CD4-positive, alpha-beta T cell treated with Interleukin-15 for 4 hours (primary cell): ENCODE measurements around the gene MYMX.
"Not testable (repeated sequence)": the region's sequence is repeated elsewhere in the genome, so short reads cannot be mapped to it uniquely, and the experiment has no call there.

Experiments used
- DNase-seq: peaks from one replicate; pipeline ENCODE4 v3.0.0-alpha.2; 2020; ENCODE audit warnings: low spot score

MYMX gene

DNA sequence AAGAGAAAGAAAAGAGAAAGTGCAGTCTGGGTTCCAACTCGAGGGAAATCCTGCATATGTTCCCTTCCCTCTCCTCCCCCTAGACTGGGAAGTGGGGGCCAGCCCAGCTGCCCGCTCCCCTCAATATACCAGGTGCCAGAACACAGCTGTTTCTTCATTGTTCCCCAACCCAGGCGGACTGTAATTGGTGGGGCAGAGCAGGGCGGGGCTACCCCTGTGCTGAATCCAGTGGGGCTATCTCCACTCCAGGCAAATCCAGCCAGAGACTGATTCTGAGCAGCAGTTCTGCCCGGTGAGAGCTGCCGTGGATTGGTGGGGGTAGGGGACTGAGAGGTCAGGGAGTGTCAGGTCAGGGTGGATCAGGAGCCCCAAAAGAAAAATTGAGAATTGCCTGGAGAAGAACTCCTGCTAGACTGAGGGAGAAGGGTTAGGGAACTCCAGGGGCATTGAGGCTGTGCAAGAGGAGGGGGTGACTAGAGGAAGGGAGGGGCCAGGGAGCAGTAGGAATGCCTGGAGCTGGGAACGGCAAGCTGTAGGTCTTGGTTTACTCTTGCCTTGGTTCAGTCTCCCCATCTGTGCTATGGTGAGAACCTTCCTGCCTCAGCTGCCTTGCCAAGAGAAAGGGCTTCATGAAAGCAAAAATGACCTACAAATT lies at the start of gene MYMX:
Gene MYMX (plus strand): TSS at position 250 of the 655 bp plus-strand sequence. CDS start 546 bp downstream, outside the sequence.
- DNase-seq, result no peak

DNA sequence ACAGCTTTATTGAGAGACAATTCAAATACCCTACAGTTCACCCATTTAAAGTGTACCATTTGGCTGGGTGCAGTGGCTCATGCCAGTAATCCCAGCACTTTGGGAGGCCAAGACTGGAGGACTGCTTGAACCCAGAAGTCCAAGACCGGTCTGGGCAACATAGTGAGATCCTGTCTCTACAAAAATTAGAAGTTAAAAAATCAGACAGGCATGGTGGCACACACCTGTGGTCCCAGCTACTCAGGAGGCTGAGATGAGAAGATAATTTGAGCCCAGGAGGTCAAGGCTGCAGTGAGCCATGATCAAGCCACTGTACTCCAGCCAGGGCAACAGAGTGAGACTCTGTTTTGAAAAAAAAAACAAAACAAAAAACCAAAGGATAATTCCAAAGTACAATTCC lies 49.2 kb upstream of the MYMX start:
- DNase-seq, result no peak

DNA sequence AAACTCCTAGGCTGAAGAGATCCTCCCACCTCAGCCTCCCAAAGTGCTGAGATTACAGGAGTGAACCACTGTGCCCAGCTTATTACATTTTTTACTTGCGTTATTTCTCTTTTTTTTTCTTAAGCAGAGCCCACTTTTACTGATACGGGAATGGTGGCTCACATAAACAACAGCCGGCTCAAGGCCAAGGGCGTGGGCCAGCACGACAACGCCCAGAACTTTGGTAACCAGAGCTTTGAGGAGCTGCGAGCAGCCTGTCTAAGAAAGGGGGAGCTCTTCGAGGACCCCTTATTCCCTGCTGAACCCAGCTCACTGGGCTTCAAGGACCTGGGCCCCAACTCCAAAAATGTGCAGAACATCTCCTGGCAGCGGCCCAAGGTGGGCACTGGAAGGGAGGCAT lies 47.6 kb upstream of the MYMX start:
- DNase-seq, result no peak

DNA sequence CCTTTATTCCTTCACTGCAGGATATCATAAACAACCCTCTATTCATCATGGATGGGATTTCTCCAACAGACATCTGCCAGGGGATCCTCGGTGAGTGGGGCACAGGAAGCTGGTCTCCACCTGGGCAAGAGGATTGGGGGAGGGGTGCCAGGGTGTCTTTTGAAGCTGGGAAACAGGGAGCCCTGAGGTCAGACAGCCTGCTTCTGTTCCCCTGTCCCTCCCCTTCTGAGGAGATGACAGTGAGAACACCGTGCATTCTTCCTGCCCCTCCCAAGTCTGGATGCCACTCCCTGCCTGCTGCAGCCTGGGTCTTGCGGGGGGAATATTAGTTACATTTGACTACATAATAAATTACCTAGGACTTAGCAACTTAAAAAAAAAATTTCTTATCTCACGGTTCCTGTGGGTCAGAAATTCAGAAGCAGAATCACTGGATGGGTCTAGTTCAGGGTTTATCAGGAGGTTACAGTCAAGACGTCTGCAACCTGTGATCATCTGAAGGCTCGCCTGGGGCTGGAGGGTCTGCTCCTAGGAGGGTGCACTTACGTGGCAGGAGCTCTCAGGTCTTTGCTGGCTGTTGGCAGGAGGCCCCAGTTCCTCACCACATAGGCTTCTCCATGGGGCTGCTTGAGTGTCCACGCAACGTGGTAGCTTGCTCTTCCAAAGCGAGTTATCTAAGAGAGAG lies 46.7 kb upstream of the MYMX start:
- DNase-seq, result no peak

DNA sequence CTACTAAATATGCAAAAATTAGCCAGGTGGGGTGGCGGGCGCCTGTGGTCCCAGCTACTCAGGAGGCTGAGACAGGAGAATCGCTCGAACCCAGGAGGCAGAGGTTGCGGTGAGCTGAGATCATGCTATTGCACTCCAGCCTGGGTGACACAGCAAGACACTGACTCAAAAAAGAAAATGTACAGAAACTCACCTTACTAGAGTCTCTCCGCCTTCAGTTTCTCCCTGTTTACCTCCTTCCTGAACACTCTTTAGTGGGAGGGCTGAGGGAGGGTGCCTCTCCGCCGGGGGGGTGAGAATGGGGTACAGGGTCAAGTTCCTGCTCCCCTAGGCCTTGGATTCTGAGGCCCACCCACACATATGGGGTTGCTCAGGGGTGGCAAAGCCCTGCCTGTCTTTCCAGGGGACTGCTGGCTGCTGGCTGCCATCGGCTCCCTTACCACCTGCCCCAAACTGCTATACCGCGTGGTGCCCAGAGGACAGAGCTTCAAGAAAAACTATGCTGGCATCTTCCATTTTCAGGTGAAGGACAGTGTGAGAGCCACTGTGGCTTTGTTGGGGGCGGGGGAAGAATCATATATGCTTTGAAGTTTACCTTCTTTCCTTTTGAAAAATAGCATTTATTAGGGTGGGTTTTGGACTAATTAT lies 44.7 kb upstream of the MYMX start:
- DNase-seq, result no peak

DNA sequence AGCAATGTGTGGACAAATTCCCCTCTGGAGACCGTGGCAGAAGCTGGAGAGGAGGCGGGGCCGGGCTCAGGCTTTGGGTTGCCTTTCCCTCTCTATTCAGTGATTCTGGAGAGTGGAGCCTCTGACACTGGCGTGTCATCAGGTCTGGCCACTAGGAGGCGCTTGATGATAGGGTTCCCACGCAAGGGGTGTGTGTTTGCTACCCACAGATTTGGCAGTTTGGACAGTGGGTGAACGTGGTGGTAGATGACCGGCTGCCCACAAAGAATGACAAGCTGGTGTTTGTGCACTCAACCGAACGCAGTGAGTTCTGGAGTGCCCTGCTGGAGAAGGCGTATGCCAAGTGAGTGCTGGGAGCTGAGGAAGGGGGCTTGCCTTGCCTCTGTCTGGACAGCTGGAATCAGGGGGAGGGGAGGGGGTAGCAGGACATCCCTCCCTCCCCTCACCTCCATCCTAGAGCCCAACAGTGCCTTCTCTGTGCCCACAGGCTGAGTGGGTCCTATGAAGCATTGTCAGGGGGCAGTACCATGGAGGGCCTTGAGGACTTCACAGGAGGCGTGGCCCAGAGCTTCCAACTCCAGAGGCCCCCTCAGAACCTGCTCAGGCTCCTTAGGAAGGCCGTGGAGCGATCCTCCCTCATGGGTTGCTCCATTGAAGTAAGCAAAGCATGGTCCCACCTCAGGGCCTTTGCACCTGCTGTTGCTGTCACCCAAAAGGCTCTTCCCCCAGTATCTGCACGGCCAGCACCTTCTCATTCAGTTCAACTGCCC lies 43.8 kb upstream of the MYMX start:
- peak; percentile 78 for DNase-seq

DNA sequence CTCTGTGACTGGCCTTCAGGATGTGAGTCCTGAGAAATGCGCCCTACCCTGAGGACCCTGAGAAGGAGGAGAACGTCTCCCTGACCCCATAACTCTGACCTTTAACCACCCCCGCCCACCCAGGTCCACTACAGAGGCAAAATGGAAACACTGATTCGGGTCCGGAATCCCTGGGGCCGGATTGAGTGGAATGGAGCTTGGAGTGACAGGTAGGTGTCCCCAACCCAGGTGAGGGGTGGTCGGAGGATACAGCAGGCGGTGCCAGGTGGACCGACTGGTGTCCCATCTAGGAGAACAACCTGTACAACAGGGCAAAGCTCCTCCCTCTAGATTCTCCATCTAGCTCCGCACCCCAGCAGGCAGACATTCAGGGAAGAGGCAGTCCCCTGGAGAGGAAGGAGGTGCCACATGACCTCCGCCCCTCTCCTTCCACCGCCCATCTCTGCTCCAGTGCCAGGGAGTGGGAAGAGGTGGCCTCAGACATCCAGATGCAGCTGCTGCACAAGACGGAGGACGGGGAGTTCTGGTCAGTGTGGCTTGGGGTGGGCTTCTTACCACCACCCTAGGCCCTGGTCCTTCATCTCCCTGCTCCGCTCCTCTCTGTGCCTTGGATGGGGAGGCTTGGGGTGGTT lies 40.5 kb upstream of the MYMX start:
- DNase-seq, result no peak

DNA sequence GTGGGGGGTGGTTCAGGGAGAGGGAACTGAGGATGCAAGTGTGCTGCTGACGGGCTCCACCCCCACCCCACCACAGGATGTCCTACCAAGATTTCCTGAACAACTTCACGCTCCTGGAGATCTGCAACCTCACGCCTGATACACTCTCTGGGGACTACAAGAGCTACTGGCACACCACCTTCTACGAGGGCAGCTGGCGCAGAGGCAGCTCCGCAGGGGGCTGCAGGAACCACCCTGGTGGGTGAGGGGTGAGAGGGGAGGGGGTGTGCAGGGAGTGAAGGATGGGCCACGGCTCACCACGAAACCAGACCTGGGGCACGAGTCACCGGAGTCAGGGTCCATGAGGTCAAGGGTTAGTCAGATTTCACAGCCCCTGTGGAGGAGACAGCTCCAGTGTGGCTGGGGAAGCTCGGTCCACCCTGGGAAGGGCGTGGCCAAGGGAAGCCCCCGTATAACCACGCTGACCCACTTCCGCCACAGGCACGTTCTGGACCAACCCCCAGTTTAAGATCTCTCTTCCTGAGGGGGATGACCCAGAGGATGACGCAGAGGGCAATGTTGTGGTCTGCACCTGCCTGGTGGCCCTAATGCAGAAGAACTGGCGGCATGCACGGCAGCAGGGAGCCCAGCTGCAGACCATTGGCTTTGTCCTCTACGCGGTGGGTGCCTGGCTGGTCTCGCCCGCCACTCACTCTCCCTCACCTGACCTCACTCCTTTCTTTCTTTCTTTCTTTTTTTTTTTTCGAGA lies 39.8 kb upstream of the MYMX start:
- DNase-seq, result no peak

DNA sequence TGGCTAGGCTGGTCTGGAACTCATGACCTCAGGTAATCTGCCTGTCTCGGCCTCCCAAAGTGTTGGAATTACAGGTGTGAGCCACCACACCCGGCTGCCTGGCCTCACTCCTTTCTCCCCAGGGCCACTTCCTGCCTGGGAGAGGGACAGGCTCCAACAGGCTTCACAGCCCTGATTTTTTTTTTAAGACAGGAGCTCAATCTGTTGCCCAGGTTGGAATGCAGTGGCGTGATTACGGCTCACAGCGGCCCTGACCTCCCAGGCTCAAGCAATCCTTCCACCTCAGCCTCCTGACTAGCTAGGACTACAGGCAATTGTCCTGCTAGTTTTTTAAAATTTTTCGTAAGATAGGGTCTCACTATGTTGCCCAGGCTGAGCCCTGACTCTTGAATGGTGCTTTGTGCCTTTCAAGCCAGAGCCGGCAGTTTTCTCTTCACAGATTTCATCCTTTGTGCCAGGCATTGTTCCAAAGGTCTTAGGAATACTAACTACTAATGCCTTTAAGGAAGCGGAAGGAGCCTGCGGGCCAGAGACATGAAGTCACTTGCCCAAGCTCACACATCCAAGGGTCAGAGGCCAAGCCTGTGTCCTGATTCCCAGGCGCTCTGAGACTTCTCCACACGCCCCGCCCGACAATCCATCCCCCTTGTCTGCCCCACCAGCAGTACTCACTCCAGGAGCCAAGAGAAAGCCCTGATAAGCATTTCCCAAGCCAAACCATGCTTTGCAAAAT lies 38.9 kb upstream of the MYMX start:
- DNase-seq, result no peak

DNA sequence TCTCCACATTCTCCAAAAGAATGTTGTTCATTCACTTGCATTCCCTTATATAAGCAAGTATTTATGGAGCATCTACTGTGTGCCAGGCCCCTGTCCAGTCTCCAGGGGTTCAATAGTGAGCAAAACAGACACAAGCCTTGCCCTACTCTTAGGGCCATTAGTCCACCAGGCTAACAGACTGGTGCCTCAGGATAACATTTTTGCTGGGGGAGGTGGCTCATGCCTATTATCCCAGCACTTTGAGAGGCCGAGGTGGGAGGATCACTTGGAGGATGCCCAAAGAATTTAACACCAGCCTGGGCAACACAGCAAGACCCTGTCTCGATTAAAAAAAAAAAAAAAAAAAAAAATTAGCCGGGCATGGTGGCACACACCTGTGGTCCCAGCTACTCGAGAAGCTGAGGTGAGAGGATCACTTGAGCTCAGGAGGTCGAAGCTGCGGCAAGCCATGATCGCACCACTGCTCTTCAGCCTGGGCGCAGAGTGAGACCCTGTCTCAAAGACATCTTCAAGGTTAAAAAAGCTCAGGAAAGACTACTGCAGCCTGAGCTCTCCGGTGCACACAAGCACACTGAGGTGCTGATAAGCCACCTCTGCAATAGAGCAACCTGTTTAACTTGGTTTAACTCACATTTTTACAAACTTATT lies 38.2 kb upstream of the MYMX start:
- DNase-seq, result no peak

DNA sequence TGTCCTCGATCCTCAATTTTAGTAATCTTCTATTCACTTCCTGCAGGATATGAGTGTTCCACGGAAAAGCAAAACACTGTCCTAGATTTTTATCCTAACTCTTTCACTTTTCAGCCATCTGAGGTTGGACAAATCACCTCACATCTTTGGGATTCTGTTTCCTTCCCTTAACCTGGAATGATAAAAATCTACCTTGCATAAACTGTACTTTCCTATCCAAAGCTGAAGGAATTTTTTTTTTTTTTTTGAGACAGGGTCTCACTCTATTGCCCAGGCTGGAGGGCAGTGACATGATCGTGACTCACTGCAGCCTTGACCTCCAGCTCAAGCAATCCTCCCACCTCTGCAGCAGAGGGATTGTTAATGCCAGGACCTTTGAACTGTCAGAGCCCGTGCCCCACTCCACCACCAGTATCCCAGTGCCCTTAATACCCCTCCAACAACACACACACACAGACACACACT lies 37.6 kb upstream of the MYMX start:
- DNase-seq, result no peak

DNA sequence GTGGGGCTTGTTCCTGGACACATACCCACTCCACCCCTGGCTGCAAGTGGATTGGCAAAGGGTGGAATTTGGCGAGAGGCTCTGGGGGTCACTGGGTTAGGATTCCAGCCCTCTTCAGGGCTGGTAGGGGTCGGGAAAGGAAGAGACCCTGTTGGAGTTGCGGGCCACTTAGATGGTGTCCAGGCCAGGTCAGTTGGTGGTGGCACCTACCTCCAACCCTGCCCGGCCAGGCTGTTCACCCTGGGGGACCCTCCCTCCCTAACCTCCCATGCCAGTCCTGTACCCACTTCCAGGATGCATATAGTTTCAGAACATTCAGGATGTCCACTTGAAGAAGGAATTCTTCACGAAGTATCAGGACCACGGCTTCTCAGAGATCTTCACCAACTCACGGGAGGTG lies 37.1 kb upstream of the MYMX start:
- no peak for DNase-seq

DNA sequence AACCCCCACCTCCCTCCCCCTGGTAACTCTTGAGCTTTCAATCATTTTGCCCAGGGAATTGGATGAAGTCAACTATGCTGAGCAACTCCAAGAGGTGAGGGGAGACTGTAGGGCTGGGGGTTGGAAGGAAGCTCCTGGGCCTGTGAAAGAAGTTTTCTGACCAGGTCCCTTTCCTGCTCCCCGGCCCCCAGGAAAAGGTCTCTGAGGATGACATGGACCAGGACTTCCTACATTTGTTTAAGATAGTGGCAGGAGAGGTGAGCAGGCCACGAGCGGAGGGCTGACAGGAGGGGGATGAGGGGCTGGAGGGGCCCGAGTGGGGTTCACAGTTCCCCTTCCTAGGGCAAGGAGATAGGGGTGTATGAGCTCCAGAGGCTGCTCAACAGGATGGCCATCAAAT lies 36.3 kb upstream of the MYMX start:
- no peak for DNase-seq

DNA sequence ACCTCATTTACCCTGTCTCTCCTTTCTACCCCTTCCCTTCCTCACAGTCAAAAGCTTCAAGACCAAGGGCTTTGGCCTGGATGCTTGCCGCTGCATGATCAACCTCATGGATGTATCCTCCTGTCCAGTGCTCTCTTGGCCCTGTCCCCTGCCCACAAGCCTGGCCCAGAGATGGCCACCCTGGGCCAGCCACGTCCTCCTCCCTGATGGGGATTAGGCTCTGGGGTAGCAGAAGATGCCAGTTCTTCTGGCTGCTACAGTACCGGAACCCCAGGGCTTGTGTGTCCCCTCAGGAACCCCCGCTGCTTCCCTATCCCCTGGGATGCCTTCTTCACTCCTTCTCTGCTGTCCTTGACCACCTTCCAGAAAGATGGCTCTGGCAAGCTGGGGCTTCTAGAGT lies 35.8 kb upstream of the MYMX start:
- no peak for DNase-seq

DNA sequence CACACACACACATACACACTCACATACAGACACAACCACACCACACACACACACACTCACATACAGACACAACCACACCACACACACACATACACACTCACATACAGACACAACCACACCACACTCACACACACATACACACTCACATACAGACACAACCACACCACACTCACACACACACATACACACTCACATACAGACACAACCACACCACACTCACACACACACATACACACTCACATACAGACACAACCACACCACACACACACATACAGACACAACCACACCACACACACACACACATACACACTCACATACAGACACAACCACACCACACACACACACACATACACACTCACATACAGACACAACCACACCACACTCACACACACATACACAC lies 34.9 kb upstream of the MYMX start:
- not testable (repeated sequence) for DNase-seq

DNA sequence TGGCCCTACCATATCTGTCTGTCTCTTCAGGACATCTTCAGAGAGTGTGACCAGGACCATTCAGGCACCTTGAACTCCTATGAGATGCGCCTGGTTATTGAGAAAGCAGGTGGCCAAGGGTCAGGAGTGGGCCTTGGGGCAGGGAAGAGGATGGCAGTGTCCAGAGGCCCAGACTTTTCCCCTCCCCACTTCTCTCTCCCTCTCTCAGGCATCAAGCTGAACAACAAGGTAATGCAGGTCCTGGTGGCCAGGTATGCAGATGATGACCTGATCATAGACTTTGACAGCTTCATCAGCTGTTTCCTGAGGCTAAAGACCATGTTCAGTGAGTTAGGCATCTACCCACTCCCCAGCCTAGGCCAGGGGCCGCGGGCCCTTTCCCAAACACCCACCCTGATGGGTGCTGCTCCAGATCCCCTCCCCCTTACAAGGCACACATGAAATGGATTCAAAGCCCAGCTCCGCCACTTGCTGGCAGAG lies 33.8 kb upstream of the MYMX start:
- DNase-seq, result no peak

DNA sequence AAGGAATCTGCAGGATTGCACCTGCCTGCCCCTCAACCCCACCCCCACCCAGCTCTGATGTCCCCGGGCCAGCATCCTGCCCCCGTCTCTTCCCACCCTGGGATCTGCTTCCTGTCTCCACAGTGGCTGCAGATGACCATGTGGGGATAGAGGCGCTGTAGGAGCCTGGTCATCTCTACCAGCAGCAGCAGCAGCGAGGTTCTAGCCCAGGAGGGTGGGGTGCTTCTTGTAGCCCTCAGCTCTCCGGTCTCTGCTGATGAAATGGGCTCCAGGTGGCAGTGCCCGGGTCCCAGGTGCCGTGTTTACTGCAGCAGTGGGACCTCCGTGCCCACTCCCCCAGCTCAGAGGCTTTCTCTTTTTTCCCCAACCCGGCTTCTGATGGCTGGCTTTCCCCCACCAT lies 32.9 kb upstream of the MYMX start:
- no peak for DNase-seq

DNA sequence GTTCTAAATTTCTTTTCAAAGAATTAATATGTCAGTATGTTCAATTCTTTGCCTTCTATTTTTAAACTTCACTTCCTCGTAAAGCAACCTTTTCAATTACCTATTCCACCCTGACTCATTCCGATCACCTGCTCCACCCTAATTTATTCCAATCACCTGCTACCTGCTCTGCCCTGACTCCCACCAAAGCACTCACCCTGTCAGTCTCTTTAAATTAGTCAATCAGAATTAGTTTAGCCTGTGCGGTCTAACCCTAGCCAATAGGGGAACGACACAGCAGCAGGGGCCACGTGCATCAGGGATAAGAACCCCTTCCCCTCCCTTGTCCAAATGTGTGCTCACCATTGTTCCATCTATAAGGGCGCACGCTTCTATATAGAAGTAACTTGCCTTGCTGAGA lies 31.4 kb upstream of the MYMX start:
- DNase-seq, result not testable (repeated sequence)

DNA sequence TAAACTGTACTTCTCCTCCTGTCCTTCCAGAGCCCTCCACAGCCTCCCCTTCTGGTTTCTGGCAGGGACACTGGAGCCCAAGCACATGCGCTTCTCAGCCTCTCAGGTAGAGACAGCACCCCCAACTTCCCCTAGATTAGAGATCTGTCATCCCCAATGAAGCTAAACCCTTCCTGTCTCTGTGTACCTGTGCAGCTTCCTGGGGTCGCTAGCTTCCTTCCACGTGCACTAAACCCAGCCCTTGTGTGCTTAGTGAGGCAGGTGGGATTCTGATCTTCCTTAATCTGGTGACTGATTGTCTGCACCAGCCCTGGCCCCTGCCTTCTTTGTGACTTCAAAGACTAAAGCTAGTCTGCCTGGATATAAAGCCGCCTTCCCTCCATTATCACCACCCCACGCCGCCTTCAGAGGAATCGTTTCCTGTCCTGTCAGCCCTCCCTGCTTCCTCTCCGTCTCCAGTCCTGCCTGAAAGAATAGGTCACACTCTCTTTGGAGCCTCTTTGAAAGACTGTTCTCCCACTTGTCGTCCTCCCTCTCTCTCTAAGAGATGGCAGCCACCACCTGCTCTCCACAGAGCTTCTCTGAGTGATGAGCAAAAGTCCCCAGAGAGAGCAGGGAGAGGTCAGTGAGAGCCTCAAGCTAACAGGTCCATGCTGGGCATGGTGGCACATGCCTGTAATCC lies 30.6 kb upstream of the MYMX start:
- no peak for DNase-seq
